ENCODE results near the gene IRX2.

Gene IRX2

GRCh38 chr5:2755681-2756171 lies 4.2 kb upstream of the IRX2 start:
- DNase-seq: no peak

- no peak for DNase-seq
These were observed 3.7 kb upstream of the IRX2 start for GRCh38 chr5:2755076-2755680.

GRCh38 chr5:2754581-2755075 lies 3.2 kb upstream of the IRX2 start:
- no peak for DNase-seq

GRCh38 chr5:2753452-2754420 lies 2.3 kb upstream of the IRX2 start:
- no peak for DNase-seq

GRCh38 chr5:2752821-2753439 lies 1.5 kb upstream of the IRX2 start:
- no peak for DNase-seq

GRCh38 chr5:2752059-2752820 lies 763 bp upstream of the IRX2 start:
- DNase-seq: no peak

GRCh38 chr5:2750758-2751464 lies 566 bp downstream of the IRX2 start:
- DNase-seq: no peak

- no peak for DNase-seq
These were observed 1.3 kb downstream of the IRX2 start for GRCh38 chr5:2750026-2750757.

- DNase-seq: no peak
These were observed 1.9 kb downstream of the IRX2 start for GRCh38 chr5:2749514-2750025.

GRCh38 chr5:2748861-2749513 lies 2.5 kb downstream of the IRX2 start:
- no peak for DNase-seq

- no peak for DNase-seq
These were observed 3.2 kb downstream of the IRX2 start for GRCh38 chr5:2748179-2748860.

- DNase-seq: no peak
These were observed 3.9 kb downstream of the IRX2 start for GRCh38 chr5:2747363-2748162.

- DNase-seq: no peak
These were observed 4.9 kb downstream of the IRX2 start for GRCh38 chr5:2746561-2747032.

GRCh38 chr5:2744485-2744884 lies 7.0 kb downstream of the IRX2 start:
- DNase-seq: no peak

GRCh38 chr5:2742921-2743679 lies 8.4 kb downstream of the IRX2 start:
- no peak for DNase-seq

GRCh38 chr5:2741956-2742355 lies 9.5 kb downstream of the IRX2 start:
- no peak for DNase-seq

GRCh38 chr5:2740876-2741555 lies 10.5 kb downstream of the IRX2 start:
- DNase-seq: no peak
